Activated CD8-positive, alpha-beta memory T cell treated with anti-CD3 and anti-CD28 coated beads for 1 hour (primary cell): ENCODE results near the gene LPAR2.
"Not testable (repeated sequence)": the region's sequence is repeated elsewhere in the genome, so short reads cannot be mapped to it uniquely, and the experiment has no call there.

Experiments used
- DNase-seq, 2 donors: peaks; one replicate each; pipeline ENCODE4 v3.0.0-alpha.2; 2020; ENCODE audit warnings: low read depth in 1 of 2; ENCODE audit errors: extremely low read depth in 1 of 2

LPAR2 gene

DNA sequence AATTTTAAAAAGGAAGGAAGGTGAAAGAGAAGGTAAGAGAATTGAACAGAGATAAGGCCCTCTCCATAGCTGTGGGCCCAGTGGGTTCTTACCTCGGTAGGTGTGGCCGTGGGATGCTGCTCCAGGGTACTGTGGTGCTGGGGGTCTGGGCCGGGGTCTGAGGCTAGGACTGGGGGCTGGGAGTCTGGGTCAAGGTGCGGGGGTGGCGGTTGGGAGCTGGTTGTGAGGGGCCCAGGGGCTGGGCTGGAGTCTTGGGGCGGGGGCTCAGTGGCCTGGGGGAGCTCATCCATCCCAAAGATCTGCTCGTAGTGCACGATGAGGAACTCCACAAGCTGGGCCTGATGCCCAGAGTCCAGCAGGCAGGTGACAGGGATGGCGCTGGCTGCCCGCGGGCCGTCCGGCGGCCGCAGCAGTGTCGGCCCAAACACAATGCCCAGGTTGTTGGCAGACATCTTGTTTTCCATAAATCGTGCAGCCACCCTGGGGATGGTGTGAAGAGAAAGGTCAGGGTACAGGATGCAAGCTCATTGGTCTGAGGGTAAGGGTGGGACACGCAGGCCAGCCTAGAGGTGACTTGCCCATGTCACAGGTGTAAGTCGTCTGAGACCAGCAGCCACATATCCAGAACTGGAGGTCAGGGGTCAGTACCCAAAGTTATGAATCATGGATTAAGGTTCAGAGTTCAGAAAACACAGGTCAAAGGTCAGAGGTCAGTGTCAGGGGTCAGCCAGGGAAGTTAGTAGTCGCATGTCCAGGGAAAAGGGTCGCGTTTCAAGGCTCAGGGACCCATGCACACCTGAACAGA lies 5.9 kb upstream of the LPAR2 start:
- no peak for DNase-seq

DNA sequence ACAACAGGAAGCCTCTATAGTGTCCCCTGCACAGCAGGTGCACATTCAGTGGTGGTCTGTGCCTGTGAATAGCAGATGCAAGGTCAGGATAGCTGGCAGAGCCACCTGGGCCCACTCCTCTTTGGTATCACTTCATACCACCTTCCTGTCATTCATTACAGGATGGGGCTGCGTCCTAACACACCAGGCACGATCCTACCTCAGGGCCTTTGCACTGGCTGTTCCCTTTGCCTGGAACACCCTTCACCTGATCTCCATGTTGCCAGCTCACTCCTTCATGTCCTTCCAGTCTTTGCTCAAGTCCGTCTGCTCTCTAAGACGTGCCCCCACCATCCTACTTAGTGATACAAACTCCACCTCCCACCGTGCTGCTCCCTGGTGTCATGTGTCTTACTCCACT lies 4.6 kb upstream of the LPAR2 start:
- no peak for DNase-seq

DNA sequence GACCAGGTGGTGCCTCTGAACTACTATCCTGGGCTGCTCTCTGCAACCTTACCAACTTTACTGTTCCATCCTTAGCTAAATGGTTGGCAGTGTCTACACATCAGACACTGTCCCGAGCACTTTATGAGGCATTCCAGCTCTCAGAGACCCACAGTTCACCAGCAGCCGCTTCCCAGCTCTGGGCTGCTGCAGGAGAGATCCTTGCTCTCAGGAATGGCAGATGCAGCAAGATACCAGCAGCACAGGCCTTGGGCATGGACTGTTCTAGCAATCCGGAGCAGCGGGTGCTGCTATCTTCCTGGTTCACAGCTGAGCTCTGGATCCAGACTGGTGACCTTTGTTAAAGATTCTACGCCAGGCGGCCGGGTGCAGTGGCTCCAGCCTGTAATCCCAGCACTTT lies 3.3 kb upstream of the LPAR2 start:
- DNase-seq = no peak

DNA sequence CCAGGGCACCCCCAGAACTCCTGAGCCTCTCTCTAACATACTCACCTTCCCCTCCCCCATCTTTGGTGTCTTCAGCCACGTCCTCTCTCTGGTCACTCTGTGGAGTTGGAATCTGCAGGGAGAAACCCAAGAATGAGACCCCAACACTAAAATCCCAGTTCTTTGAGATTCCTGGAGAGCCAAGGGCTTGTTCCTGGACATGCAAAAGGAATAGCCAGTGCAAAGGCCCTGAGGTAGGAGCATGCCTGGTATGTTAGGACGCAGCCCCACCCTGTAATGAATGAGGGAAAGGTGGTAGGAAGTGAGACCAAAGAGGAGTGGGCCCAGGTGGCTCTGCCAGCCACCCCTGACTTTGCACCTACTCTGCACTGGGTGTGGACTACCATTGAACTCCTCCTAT lies 2.4 kb upstream of the LPAR2 start:
- no peak for DNase-seq

DNA sequence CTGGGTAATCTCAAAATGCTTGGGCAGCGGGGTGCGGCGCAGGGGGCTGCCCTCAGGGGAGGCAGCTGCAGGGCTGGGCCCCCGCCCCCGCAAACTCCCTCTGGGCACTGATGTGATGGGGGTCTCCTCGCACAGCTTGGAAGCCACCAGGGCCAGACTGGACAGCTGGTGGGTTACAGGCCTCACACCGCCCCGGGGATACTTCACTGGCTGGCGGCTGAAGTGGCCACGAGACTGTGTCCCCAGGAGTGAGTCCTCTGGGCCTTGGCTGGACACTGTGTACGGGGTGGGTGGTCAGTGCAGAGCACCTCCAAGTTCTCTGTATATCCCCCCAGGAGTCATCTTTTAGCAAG lies 2.0 kb upstream of the LPAR2 start:
- DNase-seq = no peak

DNA sequence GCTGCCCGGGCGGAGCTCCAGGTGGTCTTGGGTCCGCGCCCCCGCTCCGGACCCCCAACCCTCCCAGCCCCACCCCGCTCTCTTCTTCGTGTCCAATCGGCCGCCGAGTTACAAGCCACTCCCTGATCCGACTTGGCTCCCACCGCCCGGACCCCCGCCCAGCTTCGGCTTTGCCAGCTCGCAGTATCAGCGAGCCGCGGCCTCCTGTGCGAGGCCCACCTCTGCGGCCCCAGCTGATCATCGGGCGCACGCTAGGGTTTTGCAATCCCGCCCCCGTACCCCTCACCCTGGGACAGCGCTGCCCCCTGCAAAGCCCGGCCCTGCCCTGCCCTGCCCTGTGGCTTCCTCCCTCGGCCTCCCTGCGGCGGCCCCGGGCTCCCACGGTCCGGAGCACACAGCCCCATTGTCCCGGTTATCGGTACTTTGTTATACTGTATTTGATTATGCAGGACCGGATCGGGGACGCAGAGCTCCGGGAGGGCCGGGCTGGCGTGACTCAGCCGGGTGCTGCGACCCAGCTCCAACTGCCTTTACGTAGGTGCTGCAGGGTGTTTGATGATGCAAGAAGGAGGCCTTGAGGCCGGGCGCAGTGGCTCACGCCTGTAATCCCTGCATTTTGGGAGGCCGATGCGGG lies 598 bp upstream of the LPAR2 start:
- peak in 1 of 2 donors; percentile 39 for DNase-seq

DNA sequence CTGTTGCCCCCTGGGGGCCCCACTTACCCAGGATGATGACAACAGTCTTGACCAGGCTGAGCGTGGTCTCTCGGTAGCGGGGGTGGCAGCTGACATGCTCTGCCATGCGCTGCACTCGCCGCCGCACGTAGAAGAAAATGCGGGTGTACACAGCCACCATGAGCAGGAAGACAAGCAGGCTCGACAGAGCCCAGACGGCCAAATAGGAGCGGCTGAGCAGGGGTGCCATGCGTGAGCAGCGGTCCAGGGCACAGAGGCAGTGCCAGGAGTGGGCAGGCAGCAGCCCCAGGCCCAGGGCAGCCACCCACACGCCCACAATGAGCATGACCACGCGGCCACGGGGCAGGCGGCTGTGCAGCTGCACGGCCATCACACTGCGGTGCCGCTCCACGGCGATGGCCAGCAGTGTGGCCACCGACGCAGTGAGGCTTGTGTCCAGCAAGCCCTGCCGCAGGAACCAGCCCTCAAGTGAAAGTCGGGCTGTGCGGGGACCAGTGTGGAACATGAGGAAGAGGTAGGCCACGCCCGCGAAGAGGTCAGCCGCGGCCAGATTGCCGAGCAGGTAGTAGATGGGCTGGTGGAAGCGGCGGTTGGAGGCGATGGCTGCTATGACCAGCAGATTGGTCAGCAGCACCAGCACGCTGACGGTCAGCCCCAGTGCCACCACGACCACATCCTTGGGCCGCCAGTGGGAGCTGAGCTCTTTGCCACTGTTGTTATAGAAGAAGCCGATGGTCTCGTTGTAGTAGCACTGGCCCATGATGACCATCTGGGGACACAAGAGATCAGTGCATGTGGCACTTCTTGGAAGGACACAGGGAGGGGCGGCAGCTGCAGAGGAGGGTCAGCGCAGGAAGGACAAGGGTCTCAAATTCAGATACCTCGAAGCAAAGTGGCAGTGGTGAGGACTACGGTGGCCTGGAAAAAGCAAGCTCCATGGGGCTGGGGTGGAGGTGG lies 1.2 kb downstream of the LPAR2 start:
- no peak for DNase-seq

DNA sequence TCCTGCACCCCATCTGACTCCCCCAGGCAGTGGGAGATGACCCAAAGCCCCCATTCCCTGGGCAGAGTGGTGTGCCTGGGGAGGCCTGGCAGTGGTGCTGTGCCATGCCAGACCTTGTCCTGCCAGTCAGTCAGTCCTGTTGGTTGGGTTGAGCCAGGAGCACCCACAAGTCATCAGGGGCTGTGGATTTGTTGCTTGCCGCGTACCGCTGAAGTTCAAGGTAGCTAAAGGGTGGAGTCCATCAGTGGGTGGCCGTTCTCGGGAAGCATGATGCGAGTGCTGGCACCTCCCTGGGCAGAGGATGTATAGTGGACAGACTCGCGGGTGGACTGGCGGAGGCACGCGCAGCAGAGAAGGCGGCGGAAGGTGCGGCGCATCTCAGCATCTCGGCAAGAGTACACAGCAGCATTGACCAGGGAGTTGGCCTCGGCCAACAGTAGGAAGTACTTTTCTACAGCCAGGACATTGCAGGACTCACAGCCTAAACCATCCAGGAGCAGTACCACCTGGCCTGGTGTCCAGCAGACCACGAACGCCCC lies 3.9 kb downstream of the LPAR2 start:
- DNase-seq = no peak

DNA sequence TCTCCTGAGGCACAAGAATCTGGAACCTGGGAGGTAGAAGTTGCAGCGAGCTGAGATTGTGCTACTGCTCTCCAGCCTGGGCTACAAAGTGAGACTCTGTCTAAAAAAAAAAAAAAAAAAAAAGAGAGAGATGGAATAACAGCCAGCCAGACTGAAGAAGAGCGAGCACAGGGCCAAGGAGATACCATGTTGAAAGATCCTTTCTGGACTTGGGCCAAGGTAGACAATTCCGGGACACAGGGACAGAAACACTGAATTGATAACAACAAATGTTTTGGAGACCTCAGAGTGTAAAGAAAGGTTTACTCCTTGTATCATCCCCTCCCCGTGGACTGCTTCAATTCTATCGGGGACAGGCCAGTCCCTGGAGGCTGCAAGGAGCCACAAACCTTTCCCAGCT lies 4.6 kb downstream of the LPAR2 start:
- DNase-seq = no peak

DNA sequence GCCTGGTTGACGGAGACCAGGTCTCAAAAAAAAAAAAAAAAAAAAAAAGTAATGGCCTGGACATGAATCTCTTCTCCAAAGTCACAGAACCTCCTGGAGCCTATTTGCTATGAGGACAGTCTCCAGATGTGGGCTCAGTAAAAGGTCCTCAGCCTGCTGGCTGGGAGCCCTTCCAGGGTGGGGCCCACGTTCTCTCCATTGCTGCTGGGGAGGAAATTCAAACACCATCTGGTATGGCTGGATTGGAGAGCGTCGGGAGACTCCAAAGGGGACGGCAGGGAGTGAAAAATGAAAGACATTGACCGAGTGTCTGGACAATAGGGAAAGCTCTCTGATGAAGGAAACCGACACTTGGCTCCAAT lies 8.2 kb downstream of the LPAR2 start:
- DNase-seq = no peak

DNA sequence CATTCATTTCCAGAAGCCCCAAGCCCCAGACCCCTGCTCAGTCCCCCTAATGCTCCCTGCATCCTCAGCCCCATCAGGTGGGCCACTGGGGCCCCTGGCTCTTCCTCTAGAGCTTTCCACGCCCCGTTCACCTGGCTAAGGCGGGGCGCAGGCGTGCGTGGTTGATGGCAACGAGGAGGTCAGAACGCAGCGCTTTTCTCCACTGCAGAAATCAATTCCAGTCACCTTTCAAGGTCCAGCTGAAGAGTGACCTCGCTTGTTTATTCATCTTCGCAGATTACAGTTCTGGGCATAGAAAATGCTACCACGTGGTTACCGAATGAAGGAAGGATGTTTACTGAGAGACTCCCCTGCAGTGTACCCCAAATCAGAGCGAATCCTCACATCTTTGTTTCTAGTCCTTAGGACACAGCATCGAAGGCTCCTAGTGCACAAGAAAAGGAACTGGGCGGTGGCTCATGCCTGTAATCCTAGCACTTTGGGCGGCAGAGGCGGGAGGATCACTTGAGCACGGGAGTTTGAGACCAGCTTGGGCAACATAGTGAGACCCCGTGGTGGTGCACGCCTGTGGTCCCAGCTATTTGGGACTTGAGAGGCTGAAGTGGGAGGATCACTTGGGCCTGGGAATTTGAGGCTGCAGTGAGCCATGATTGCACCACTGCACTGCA lies 8.7 kb downstream of the LPAR2 start:
- no peak for DNase-seq

DNA sequence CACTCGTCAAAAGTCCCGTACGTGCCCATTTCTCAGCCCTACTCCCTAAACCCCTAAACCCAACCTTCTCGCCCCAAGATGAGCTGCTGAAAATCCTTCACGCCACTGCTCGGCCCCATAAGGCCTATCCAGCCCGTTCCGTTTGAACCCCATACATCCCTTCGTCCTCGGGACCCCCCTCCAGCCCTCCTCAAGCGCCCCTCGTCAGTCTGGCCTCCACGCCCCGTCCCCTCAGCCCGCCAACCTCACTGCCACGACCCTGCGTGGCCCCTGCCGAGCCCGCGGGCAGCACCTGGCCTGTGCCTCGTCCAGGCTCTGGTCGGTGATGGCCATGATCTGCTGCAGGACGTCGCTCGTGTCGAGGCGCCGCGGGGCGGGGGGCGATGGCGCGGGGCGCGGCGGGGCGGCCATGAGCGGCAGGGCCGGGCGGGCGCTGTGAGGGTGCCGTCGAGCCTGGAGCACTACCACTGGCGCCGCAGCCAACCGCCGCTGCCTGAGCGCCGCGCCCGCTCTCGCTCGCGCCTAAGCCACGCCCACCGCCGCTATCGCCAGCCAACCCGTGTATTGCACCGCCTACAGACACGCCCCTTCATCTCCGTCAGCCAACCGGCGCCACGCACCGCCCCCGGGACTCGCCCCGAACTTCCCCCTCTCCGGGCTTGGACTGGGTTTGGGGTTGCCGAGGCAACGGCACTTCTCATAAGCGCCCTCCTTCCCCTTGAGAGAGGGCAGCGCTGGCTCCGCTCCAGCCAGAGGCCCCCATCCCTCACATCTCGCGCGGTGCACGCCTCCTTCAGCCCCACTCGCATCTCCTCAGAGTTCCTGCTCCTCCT lies 9.6 kb downstream of the LPAR2 start, which contains the start of gene PBX4:
TSS of gene PBX4 (minus strand) at position 469 of the 833 bp plus-strand sequence. CDS start at position 411, 58 bp downstream.
- DNase-seq = peak; percentile 98

DNA sequence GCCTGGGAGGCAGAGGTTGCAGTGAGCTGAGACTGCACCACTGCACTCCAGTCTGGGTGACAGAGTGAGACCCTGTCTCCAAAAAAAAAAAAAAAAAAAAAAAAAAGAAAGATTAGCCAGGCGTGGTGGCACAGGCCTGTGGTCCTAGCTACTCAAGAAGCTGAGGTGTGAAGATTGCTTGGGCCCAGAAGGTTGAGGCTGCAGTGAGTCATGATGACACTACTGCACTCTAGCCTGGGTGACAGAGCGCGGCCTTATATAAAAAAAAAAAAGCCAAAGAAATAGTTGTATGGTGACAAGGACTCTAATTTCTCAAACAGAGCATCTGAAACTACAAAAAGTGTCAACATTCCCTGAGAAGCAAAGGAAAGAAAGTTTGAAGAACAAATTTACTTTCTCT lies 12.9 kb downstream of the LPAR2 start:
- DNase-seq = no peak

DNA sequence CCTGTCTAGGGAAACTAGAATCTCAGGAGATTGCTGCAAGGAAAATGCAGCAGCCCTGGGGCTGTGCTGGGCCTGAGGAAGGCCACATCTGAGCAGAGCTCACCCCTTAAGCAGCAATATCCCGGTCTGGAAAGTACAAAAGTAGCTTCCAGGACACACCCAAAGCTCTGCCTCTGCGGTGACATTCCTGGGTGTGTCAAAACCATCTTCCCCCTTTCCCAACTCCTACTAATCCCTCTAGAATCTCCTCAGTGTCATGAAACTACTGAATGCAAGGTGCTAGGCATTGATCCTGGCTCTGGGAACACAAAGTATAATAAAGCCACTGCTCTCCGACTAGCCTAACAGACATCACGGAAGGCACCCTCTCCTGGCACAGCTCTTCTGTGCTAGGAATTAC lies 14.5 kb downstream of the LPAR2 start:
- DNase-seq = no peak

DNA sequence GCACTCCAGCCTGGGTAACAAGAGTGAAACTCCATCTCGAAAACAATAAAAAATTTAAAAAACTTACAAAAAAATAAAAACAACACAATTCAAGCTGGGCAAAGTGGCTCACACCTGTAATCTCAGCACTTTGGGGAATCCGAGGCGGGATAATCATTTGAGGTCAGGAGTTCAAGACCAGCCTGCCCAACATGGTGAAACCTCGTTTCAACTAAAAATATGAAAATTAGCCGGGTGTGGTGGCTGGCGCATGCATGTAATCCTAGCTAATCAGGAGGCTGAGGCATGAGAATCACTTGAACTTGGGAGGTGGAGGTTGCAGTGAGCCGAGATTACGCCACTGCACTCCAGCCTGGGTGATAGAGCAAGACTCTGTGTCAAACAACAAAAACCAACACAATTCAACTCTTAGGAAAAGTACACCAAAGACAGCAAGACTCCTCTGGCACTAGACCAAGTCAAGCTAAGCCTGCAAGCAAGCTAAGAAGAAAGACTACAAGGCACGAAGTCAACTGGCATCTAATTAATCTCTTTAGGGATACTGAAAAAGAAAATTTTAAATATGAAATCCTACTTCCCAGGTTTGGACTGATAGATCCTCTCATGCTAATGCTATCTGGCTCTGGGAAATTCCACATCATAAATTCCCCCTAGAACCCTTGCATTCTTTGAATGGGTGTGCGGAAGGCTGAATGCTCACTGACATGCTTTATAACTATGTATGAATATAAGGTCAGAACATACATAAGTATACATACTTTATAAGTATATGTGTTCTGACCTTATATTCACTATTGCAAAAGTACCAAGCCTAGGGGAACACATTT lies 17.4 kb downstream of the LPAR2 start:
- DNase-seq = no peak

DNA sequence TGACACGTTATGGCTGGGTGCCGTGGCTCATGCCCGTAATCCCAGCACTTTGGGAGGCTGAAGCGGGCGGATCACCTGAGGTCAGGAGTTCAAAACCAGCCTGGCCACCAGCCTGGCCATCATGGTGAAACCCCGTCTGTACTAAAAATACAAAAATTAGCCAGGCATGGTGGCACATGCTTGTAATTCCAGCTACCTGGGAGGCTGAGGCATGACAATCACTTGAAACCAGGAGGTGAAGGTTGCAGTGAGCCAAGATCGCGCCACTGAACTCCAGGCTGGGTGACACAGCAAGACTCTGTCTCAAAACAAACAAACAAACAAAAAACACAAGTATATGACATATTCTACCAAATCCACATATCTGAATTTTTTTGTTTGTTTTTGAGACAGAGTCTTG lies 21.3 kb downstream of the LPAR2 start:
- not testable (repeated sequence) for DNase-seq

DNA sequence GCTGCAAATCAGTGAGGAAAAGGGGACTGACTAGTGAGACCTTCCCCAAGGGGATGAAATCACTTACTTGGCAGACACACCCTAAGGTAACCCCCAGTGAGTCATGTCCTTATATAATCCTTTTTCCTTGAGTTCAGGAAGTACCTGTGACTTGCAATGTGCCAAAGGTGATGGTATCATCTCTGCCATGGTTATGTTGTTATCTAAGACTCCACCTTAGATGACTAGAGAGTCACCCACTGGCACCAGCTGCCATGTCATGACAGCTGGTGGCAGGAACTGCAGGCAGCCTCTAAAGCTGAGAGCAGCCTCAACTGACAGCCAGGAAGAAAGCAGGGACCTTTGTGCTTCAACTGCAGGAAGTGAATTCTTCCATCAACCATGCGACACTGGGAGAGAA lies 22.0 kb downstream of the LPAR2 start:
- no peak for DNase-seq

DNA sequence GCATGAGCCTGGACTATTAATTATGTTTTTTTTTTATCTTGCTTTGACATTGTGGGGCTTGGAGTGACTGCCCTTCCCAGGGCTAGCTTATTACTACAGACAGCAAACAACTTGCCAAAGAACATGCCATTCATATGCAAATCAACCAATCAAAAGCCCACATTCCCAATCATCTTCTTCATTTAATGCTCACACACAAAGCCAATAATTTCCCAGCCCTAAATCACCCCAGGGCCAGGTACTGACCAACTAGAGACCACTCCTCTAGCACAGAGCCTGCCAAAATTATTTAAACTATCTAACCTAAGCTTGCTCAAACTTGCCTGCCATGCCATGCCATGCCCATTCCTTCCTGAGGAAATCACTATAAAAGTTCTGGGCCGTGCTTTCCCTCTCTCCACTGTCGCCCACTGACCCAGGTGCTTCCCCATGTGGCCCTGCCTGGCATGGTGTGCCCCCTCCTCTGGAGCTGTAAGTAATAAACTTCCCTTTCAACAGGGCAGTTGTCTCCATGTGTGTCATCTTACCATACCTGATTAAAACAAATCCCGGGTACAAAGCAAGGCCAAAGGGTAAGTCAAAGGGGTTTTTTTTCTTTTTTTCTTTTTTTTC lies 25.2 kb downstream of the LPAR2 start:
- no peak for DNase-seq
